ENCODE results near the gene SELENON. TPM values are rescaled to one million over a fixed set of nuclear protein-coding genes. Genes with fewer than 3 reads are reported as not detected.

The SELENON gene
- total and polyA plus RNA-seq, 9 of the 15 experiments (the other 6 are each of a cell fraction or from before 2014, with no cell fraction given): 0.43 to 26.7 (median 7.0) TPM

DNA sequence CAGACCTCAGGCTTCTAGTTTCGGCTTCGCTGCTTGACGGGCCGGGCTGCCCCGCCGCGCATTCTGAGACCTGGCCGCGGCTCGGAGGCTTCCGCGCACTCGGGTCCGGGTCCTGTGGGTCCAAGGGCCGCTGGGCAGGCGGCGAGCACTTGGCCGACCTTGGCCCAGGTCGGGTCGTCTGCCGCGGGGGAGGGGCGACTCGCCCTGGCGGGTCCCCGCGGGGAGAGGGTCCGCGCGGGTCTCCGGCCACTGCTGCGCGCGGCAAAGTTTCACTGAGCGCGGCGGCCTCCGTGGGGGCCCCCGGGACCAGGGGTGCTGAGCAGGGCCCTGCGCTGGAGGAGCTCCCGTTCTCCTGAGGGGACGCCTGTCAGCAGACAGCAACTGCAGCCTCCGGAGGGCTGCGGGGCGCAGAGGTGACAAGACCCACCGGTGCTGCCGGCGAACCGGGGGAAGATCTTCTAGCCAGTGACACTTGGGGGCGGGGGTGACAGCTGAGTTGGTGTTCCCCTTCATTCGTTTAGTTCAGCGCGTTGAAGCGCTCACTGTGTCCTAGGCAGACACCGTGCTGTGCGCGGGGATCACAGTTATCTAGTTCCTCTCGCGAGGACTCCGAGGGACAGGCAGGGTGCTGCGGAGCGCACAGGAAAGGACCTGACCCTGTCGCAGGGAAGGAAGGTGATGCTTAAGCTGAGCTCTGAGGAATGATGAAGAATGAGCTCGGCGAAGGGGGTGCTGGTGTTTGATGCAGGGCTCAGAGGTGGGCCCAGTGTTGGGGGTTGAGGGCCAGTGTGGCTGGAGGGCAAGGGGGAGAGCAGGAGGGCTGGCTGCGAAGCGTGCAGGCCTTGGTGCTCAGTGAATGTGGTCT, 20.5 kb downstream of the SELENON start (continued):
- TF ChIP-seq PRDM10 (IDR thresholded peaks at IDR 0.05; ENCODE audit: partially characterized antibody) (no peak), RBM14 (IDR thresholded peaks at IDR 0.05; ENCODE audit: borderline replicate concordance, insufficient read depth, low read depth, low read length) (peak; percentile 99), NCOA2 (IDR thresholded peaks at IDR 0.05; ENCODE audit: partially characterized antibody in 2 of 2) (no peak), GABPA (tag; conservative IDR thresholded peaks at IDR 0.05; ENCODE audit: low read depth) (no peak; the same call in 1 of the 2 replicates), NELFE (IDR thresholded peaks at IDR 0.05; ENCODE audit: insufficient read depth, insufficient read length) (no peak), ZNF354B (CRISPR knock-in tag; IDR thresholded peaks at IDR 0.05) (no peak), ZNF785 (CRISPR knock-in tag; IDR thresholded peaks at IDR 0.05) (no peak), ESRRA (IDR thresholded peaks at IDR 0.05; ENCODE audit: borderline replicate concordance, low read depth) (no peak), CCAR2 (IDR thresholded peaks at IDR 0.05; ENCODE audit: low read depth, low read length) (no peak), CHD4 (IDR thresholded peaks at IDR 0.05; ENCODE audit: insufficient read depth, insufficient replicate concordance, low read depth, low read length, poor library complexity, severe bottlenecking) (peak; percentile 22), DEAF1 (CRISPR knock-in tag; IDR thresholded peaks at IDR 0.05) (no peak), GMEB1 (CRISPR knock-in tag; IDR thresholded peaks at IDR 0.05) (no peak), STAT5A (IDR thresholded peaks at IDR 0.05; ENCODE audit: borderline replicate concordance, low read length) (no peak), SIRT6 (IDR thresholded peaks at IDR 0.05; ENCODE audit: low read depth, low read length) (no peak), HSF4 (CRISPR knock-in tag; IDR thresholded peaks at IDR 0.05; ENCODE audit: borderline replicate concordance) (no peak), ZFP36 (IDR thresholded peaks at IDR 0.05; ENCODE audit: low read depth, low read length, partially characterized antibody) (no peak)
- TF ChIP-seq, protein P1, sequence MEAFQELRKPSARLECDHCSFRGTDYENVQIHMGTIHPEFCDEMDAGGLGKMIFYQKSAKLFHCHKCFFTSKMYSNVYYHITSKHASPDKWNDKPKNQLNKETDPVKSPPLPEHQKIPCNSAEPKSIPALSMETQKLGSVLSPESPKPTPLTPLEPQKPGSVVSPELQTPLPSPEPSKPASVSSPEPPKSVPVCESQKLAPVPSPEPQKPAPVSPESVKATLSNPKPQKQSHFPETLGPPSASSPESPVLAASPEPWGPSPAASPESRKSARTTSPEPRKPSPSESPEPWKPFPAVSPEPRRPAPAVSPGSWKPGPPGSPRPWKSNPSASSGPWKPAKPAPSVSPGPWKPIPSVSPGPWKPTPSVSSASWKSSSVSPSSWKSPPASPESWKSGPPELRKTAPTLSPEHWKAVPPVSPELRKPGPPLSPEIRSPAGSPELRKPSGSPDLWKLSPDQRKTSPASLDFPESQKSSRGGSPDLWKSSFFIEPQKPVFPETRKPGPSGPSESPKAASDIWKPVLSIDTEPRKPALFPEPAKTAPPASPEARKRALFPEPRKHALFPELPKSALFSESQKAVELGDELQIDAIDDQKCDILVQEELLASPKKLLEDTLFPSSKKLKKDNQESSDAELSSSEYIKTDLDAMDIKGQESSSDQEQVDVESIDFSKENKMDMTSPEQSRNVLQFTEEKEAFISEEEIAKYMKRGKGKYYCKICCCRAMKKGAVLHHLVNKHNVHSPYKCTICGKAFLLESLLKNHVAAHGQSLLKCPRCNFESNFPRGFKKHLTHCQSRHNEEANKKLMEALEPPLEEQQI (IDR thresholded peaks at IDR 0.05): no peak

Measured in K562 (cell line).